GM20000 (cell line): Measurements from ENCODE around the gene HP1BP3.

ENCODE experiments used
- DNase-seq: peaks from one replicate; pipeline ENCODE4 v3.0.0; 2012; ENCODE audit warnings: low spot score
- CTCF ChIP-seq: IDR thresholded peaks from 2 replicates; pipeline ENCODE4 v1.5.1; 2012; ENCODE audit warnings: mild to moderate bottlenecking, control low read depth; ENCODE audit errors: extremely low read depth, missing control alignments

Gene HP1BP3

GRCh38 chr1:20716232-20716631 is 70.9 kb downstream of the HP1BP3 start:
- no peak for TF ChIP-seq CTCF
- no peak for DNase-seq

- TF ChIP-seq CTCF: no peak
Measured at GRCh38 chr1:20715406-20715805, 71.7 kb downstream of the HP1BP3 start.

GRCh38 chr1:20713440-20713839 is 73.7 kb downstream of the HP1BP3 start:
- no peak for DNase-seq
- TF ChIP-seq CTCF: no peak

More at GRCh38 chr1:20715406-20715805, 71.7 kb downstream of the HP1BP3 start:
- no peak for DNase-seq

- TF ChIP-seq CTCF: no peak
- no peak for DNase-seq
Measured at GRCh38 chr1:20712215-20712577, 74.9 kb downstream of the HP1BP3 start.

- no peak for DNase-seq
- no peak for TF ChIP-seq CTCF
Measured at GRCh38 chr1:20711285-20712214, 75.6 kb downstream of the HP1BP3 start.

- no peak for DNase-seq
- no peak for TF ChIP-seq CTCF
Measured at GRCh38 chr1:20710469-20711284, 76.4 kb downstream of the HP1BP3 start.

GRCh38 chr1:20709868-20710267 is 77.2 kb downstream of the HP1BP3 start:
- no peak for DNase-seq
- TF ChIP-seq CTCF: no peak
